Stimulated activated CD4-positive, alpha-beta T cell treated with anti-CD3 and anti-CD28 coated beads, Interleukin-15, amount 100 ng/mL, for 1 hour (primary cell): ENCODE data around the gene TIMM10B.
A peak's percentile ranks its signal among the peaks of the same experiment; 100 is the strongest.

ENCODE experiments used
- DNase-seq, 2 donors: peaks; one replicate each; pipeline ENCODE4 v3.0.0-alpha.2; 2020; ENCODE audit warnings: low read depth in 1 of 2, low spot score in 1 of 2

The TIMM10B gene

DNA sequence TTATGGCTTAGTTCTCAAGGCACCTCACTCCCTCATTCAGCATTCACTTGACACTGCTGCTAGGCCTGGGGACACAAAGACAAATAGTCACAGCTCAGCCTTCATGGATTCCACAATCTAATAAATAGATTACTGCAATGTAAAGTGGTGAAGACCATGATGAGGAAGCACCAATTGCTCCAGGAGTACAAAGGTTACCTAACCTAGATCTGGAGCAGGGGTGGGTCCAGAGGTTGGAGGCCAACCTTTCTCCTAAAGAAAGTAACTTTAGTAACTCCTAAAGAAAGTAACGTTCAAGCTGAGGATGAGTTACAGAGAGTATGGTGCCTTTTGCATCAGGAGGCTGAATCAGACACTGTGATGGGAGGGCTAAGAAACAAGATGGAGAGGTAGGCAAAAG, 11.7 kb upstream of the TIMM10B start:
- no peak for DNase-seq

DNA sequence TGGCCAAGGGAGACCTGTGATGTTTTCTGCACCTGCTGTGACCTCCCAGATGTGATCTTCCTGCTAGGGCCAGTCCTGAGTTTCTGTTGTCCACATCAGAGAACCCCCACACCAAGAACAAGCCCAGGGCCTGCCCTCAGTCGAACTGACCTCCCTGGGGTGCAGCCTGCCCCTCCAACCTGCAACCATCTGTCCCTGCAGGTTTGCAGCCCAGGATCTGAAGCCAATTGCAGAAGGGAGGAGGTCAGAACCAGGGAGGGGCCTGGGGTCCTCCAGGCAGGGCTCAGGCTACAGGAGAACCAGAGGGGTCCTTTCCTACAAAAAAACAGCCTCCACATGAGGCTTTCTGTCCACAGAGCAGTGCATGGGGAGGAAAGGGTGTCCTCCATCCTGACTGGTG, 8.4 kb upstream of the TIMM10B start:
- DNase-seq = no peak

DNA sequence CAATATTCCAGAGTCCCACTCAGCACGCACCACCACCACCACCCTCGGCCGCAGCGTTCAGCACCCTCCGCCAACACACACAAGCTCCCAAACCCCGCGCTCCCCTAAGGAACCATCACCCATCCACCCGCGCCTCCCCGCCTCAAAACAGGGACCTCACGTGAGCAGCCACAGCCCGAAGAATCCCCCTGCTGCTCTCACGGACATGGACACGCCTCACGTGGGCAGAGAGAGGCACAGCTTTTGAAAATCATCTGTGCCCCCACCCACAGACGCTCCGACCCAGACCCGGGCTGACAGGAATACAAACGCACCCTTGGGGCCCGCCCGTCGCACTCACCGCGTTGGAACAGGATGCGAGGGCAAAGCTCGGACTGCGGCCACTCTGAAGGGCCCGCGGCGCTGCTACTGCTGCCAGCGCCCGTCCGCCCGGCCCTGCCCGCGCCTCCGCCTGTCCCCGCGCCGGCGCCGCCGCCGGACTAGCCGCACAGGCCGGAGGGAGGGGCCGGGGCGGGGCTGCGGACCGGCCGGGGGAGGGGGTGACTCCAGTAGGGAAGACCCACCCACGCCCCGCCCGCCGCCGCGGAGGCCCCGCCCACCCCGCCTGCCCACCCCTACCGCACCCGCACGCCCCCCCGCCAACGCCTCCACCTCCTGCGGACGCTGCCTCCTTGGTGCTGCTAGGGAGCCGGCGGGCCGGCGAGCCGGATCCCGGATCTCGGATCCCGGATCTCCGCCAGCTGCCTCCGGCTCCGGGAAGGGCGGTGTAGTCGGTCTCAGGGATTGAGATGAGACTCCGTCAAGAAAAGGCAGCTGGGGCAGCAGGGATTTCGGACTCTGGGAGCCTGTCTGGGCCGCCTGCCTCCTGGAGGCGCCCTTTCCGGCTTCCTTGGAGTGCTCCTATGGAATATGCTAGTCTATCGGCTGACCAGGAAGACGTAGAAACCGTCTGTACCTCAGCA, 7.6 kb upstream of the TIMM10B start, which contains the start of gene TRIM3:
TRIM3 (minus strand) TSS at position 491 of the 962 bp plus-strand sequence. CDS start 8,246 bp downstream, outside the sequence.
- peak; percentile 49 to 57 for DNase-seq

DNA sequence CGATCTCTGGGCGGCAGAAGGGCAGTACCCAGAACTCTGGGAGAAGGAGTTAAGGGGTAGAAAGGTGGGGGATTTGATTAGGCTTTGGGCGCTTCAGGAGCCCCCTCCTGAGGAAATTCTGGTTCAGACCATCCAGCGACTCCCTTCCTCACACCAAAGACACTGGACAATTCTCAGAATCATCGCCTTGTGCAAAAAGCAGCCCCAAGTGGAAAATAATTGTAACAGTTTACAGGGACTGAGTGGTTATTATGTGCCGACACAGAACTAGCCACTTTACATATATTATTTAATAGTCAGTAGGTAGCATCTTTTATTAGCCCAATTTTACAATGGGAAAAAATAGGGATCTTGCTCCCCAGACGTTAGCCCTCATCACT, 6.9 kb upstream of the TIMM10B start:
- DNase-seq = no peak

DNA sequence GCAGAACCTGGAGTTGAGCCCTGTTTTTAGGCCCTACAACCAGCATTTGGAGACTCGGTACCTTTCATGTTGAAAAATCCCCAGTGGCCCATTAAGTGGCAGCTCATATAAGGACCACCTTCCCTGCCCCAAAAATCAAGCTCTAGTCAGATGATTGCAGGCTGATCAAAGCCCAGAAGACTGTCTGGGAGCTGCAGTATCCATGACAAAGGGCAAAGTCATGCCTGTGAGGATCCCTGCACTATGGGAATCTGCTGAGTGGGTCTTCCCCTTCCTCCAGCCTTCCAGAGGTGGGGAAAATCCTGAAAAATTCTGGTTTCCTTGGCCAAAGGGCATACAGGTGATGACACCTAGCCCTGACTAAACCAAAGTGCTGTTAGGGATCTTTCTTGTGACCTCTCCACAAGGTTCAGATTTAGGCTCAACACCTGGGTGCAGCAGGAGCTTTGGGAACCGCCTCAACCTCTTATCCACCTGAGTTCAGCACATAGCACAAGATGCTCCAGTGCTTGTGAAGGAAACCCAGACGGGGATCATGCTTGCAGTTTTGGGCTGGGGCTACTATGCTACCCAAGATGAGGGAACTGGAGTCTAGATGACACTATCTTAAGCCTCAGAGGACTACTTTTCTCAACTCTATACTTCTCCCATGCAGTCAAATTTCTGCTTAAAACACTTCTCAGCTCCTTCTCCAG, 6.3 kb upstream of the TIMM10B start:
- DNase-seq = no peak

DNA sequence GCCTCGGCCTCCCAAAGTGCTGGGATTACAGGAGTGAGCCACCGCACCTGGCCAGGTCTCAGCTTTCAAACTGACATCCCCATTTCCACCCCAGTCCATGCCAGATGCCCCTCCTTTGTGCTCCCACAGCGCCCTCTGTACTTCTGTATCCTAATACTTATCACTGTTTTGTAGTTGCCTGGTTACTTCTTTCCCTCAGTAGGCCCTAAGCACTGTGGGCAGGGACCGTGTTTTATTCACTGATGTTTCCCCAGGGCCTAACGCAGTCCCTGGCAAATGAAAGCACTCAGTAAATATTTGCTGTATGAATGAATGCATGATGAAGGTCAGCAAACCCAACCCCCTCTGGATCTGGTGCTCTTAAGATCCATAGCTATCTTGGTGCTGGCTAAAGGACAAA, 5.4 kb upstream of the TIMM10B start:
- DNase-seq = no peak

DNA sequence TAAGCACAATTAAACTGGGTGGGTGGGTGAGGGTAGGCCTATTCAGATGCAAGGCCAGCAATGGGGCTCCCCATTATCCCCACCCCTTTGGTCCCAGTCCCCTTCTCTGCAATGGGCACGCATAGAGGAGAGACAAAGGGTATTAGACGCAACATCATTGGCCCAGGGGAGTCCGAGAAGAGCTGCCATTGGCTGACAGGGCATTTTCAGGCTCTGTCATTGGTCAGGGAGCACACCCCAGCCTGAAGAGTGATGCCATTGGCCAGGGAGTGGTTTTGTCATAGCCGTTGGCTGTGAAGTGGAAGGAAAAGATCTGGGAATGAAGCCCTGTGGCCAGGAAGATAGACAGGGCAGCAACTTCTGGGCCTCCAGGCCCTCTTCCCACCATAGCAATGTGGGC, 4.7 kb upstream of the TIMM10B start:
- no peak for DNase-seq

DNA sequence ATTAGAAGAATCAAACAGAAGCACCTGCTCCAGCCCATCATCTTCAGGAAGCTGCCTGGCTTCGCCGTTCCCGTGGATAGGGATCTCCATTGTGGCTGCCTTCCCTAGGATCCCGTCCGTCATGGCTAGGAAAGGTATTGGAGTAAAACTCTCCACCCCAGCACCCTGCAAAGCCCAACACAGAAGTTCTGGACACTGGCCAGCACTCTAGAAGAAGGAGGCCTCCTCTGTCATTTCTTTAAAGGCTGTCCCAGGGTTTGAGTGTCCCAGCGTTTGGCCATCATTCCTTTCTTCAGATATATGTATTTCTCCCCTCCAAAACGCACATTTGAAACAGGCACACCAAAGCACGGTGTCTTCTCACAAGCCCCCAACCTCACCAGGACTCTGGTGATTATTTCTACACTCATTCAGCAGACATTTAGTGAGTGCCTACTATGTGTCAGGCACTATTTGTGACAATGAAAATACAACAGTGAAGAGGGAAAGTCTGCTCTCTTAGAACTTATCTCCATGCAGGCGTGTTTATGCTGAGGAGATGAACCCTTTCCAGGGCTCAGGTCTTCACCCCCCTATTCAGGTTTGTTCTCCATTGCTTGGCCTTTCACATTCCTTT, 894 bp upstream of the TIMM10B start:
- no peak for DNase-seq

DNA sequence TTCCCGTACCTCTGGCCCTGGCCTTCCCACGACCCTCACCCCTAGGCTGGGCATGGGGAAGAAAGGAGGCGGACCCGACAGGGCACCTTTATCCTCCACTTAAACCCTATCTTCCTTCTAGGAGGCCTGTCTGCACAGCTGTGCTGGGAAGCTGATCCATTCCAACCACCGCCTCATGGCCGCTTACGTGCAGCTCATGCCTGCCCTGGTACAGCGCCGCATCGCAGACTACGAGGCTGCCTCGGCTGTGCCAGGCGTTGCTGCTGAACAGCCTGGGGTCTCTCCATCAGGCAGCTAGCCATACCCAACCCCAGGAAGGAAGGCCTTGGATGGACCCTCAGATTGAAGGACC, 599 bp downstream of the TIMM10B start:
- no peak for DNase-seq

DNA sequence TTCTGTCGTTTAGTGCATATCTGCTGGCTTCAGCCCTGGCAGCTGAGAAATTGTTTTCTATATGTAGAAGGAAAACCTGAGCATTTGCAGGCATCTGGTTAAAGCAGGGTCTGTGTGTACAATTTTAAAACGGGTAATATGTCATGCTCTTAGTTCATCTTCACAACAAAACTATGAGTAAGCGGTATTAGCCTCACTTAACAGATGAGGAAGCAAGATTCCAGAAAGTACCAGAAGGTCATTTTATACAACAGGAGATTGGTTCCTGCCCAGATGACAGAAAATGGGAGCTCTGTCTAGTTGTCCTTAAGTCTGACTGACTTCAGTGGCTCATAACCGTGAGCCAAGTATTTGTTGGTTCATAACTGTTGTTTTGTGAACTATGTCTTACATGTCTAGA, 1.1 kb downstream of the TIMM10B start:
- no peak for DNase-seq

DNA sequence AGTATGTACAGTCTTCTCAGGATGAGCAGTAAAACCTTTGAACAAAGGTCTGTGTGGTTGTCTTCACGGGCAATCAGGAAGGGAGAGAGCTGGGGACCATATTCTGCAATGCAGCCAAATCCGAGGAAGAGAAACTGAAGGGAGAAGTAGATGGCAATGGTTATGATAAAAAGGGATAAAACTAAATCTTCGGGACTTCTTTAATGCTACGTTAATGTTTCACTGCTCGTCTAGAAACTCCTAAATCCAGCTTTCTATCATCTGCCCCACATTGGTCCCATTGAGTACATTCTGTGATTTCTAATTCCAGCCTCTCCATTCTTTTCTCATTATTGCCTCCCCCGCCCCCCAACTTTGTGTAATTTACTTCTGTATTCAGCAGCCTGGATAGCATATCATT, 1.7 kb downstream of the TIMM10B start:
- no peak for DNase-seq

DNA sequence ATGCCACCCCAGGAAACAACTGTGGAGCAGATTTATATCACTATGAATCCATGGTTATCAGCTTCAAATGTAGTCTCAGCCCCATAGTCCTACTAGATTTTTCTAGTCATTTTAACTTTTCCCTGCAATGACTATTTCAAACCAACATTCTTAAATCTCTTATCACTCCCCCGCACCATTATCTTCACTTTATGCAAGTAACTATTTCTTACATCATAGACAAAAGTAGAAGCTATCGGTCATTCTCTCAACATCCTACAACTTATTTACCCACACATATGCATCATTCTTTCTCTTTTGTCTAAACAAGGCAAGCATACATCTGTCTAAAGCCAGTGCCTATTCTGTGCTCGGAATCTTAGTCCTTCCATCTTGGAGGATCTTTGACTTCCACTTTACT, 4.4 kb downstream of the TIMM10B start:
- no peak for DNase-seq

DNA sequence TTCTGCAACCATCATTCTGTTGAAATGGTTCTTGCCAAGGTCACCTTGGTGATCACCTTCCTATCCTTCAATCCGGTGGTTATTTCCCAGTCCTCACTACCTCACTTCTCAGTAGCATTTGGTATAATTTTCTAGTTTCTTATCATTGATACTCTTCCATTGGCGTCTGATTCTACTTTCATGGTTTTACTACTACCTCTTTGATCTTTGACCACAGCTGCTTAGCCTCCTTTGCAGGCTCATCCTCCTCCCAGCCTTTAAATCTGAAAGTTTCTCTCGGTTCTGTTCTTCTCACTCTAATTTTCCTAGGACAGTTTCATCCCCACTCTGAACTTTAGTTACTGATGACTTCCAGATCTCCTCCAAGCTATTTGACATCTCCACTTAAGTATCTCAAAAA, 5.0 kb downstream of the TIMM10B start:
- DNase-seq = no peak

DNA sequence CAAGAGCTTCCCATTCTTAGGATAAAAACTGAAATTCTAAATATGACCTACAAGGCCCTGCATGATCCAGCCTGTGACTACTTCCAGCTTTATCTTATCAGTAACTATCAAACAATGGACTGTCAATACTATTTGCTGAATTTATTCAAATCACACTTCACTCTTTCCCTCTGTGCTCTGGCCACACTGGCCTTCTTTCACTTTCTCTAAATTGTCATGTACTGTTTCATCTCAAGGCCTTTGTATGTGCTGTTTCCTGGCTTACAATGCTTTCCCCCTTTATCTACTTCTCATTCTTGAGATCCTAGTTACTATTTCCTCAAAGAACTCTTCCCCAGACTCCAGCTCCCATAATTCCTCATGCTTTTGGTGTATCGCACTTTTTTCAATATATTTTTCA, 5.6 kb downstream of the TIMM10B start:
- DNase-seq = no peak

DNA sequence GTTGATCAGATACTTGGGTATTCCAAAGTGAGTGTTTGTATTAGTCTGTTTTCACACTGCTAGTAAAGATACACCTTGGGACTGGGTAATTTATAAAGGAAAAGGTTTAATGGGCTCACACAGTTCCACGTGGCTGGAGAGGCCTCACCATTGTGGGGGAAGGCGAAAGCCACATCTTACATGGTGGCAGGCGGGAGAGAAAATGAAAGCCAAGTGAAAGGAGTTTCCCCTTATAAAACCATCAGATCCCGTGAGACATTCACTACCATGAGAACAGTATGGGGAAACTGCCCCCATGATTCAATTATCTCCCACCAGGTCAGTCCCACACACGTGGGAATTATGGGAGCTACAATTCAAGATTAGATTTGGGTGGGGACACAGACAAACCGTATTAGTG, 7.0 kb downstream of the TIMM10B start:
- no peak for DNase-seq

DNA sequence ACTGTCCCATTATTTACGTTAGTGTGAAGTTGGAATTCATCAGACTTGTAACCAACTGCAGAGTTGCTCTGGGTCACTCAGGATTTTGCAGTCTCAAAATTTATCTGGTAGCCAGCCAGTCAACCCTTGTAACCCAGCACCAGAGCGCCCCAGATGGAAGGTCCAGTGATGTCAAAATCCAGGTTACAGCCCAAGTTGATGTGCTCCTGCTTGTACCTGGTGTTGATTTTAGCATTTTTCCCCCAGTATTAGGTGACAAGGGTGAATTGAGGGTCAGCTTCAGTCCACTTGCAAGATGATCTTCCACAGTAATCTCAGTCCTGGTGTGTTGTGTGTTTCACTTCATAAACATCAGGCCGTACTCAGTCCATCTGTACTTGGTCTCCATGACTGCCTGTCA, 7.5 kb downstream of the TIMM10B start:
- DNase-seq = no peak

DNA sequence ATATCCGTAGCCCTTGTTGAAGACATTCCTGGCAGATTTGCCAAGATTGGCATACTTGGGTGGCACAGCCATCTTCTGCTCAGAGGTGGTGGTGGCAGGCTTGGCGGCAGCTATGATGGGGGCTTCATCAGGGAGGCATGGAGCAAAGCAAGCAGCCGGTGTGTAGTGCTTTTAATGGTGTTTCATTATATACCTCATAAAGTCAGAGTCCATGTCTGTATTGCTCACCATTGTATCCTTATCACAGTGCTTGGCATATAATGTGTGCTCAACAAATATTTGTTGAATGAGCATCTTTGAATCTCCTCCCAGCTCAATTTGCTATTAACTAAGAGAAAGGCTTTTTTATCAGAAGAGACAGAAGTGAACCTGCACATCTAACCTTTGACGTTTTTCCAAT, 8.0 kb downstream of the TIMM10B start:
- no peak for DNase-seq

DNA sequence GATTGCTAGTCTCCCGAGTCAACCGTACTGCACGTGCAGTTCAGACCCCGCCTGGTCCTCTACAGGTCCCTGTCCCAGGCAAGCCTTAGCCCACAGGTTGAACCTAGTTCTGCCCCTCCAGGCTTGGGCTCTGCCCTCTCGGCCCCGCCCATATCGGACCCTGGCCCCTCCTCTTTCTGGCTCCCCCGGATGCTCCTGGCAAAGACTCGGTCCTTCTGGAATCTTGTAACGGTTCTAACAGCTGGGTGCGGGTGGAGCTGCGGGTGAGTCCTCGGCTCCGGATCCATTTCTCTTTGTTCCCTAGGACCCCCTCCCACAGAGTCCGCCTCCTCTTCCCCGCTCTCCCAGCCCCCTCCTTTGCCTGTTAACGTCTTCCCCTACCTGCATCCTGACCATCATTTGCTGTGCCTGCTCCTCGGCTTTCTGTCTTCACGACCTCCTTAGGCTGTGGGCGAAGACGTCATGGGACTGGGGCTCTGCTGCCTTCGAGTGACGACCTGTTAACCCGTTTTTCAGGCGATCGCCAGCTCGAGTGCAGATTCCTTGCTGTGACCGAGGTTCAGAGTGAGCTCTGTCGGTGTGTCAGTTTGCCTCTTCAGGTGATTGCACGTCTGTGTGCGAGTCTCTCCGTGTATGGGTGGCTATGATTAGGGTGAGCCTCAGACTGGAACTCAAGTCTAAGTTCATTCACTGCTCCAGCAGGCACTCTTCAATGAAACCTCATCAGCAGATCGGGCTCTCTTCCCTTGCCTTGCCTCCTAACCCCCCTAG, 16.0 kb downstream of the TIMM10B start, which contains the start of gene DNHD1:
DNHD1 (plus strand) TSS at position 212 of the 771 bp plus-strand sequence. CDS start 936 bp downstream, outside the sequence.
- DNase-seq = no peak

DNA sequence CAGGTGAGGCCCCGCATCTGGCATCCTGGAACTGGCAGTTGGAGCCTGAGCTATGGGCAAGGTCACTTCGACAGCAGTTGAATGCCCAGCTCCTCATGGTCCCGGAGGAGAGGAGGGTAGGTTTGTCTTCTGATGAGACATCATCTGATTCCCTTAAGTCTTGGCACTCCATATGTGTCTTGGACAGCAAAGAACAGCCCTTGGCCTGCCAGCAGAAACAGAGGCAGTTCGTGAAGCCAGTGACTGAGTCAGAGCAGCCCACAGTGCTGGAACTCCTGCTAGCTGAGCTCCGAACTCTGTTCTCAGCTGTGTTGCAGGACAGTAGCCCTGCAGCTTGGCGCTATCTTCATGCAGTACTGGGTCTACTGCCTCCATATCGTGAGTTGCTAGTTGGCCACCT, 16.8 kb downstream of the TIMM10B start:
- no peak for DNase-seq

DNA sequence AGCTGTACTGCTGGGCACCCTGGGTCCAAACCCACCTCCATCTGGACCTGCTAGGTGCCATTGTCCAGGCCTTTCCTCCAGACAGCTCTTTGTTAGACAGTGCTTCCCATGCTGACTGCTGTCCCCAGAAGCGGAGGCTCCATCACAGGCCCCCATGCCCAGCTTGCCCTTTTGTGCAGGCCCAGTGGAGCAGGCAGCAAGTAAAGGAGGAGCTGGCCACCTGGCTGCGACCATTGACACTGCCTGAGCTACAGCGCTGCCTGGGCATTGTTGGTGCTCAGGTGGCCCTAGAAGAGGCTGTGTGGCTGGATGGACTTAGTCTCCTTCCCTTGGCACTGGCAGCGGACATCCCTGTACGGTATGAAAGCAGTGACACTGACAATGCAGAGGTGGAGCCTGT, 17.2 kb downstream of the TIMM10B start:
- DNase-seq = no peak

DNA sequence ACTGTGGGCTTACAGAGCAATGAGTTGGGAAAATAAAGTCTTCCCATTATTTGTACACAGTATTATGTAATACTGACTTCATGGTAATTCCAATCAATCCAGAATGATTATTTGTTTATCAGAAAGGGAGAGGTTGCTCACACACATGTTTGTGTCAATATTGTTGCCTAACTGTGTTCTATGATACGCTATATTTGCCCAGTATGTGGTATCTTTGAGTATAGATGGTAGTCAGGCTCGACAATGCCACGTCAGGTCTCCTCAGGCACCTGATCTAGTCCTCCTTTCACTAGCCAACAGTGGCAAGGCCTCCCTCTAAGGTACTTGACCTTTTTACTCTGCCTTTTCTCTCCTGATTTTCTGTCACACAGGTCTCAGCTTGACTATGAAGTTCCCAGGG, 21.1 kb downstream of the TIMM10B start:
- no peak for DNase-seq
